Mucosa of rectum (tissue), 2 donors: ENCODE results near the gene KCNJ14.

Source experiments
- H3K27ac ChIP-seq, 2 donors: one replicate each; pipeline ENCODE4 v1.7.0; 2013; ENCODE audit warnings: inconsistent platforms in 2 of 2, low read depth in 2 of 2, low read length in 2 of 2
- H3K27me3 ChIP-seq, 2 donors: one replicate each; pipeline ENCODE4 v1.7.0; 2013; ENCODE audit warnings: low read length in 2 of 2; ENCODE audit not compliant: control insufficient read depth in 2 of 2, insufficient read depth in 2 of 2
- H3K36me3 ChIP-seq, 2 donors: one replicate each; pipeline ENCODE4 v1.7.0; 2013; ENCODE audit warnings: low read length in 2 of 2; ENCODE audit not compliant: control insufficient read depth in 2 of 2, insufficient read depth in 2 of 2
- H3K4me1 ChIP-seq, 2 donors: one replicate each; pipeline ENCODE4 v1.7.0; 2013; ENCODE audit warnings: low read length in 2 of 2, mild to moderate bottlenecking in 1 of 2; ENCODE audit not compliant: control insufficient read depth in 2 of 2, insufficient read depth in 2 of 2
- H3K4me3 ChIP-seq, 2 donors: one replicate each; pipeline ENCODE4 v1.7.0; 2013; ENCODE audit warnings: low read length in 2 of 2
- H3K9ac ChIP-seq, 2 donors: one replicate each; pipeline ENCODE4 v1.7.0; 2013; ENCODE audit warnings: low read length in 2 of 2, low read depth in 1 of 2, mild to moderate bottlenecking in 1 of 2
- H3K9me3 ChIP-seq, 2 donors: one replicate each; pipeline ENCODE4 v1.7.0; 2013; ENCODE audit warnings: low read length in 2 of 2; ENCODE audit not compliant: control insufficient read depth in 2 of 2
- donor health status: healthy.
- donor health status: Normal muscosa, but diverticular disease.

KCNJ14 gene

DNA sequence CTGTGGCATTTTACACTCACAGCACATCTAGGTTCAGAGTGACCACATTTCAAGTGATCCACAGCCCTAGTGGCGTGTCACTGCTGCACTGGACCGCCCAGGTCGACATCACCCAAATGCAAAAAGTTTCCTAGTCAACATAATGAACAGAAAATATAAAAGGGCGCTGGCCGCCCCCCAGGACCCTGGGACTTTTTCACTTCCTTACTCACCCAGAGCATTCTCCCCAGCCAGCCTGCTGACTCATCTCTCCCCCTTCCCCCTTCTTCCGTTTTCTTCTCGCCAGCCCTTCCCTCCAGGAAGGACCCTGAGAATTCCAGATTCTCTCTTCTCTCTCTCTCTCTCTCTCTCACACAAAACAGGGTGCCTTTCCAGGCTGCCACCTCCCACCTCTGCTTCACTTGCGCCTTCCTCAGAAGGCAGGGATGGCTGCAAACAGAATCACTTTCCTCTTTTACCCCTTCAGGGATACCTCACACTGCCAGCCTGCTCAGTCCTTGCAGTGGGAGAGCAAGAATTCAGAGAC is 30.6 kb upstream of the KCNJ14 start:
- no peak overlapping the region for H3K4me3 ChIP-seq
- H3K4me1 ChIP-seq, result no peaks in the 10 kb centered on the region
- no peak overlapping the region for H3K27ac ChIP-seq
- H3K36me3 ChIP-seq, result no peaks in the 10 kb centered on the region
- no peak overlapping the region for H3K9ac ChIP-seq
- no peaks in the 10 kb centered on the region for H3K9me3 ChIP-seq
- no peaks in the 10 kb centered on the region for H3K27me3 ChIP-seq

DNA sequence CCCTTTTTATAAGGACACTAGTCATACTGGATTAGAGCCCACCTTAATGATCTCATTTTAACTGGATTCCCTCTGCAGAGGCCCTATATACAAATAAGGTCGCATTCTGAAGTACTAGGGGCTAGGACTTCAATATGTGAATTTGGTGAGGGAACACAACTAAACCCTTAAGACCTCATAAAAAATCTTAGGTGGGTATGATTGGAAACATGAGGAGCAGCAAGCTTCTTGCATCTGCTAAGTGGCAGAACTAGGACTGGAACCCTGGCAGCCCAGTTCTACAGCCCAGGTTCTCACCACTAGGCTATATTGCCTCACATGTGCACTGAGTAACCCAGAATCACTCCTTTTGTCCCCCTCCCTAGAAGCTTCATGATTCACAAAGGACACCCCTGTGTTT is 26.7 kb upstream of the KCNJ14 start:
- H3K27me3 ChIP-seq, result no peaks in the 10 kb centered on the region
- H3K4me1 ChIP-seq, result no peaks in the 10 kb centered on the region
- no peaks in the 10 kb centered on the region for H3K36me3 ChIP-seq
- H3K4me3 ChIP-seq, result no peak overlapping the region
- H3K9ac ChIP-seq, result no peak overlapping the region
- H3K27ac ChIP-seq, result no peak overlapping the region
- no peaks in the 10 kb centered on the region for H3K9me3 ChIP-seq

DNA sequence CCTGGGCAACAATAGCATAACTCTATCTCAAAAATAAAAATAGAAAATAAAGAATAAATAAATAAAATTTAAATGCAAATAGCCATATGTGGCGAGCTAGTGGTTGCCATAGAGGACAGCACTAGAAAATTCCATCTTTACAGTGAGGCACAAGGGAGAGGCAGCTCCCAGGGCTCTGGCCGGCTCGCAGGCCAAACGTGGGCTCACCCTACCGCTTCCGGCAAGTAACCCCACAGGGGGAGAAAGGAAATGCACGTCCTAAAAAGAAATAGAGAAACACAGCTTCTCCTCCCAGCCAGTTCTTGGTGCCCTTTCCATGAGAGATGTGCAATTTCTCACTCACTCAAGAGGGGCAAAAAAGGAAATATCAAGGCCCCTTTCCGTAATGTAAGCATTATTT is 22.0 kb upstream of the KCNJ14 start:
- Histone ChIP-seq H3K9ac (no peak overlapping the region), H3K27me3 (no peaks in the 10 kb centered on the region), H3K9me3 (no peaks in the 10 kb centered on the region), H3K4me1 (no peaks in the 10 kb centered on the region), H3K36me3 (no peaks in the 10 kb centered on the region), H3K4me3 (no peak overlapping the region), H3K27ac (no peak overlapping the region)

DNA sequence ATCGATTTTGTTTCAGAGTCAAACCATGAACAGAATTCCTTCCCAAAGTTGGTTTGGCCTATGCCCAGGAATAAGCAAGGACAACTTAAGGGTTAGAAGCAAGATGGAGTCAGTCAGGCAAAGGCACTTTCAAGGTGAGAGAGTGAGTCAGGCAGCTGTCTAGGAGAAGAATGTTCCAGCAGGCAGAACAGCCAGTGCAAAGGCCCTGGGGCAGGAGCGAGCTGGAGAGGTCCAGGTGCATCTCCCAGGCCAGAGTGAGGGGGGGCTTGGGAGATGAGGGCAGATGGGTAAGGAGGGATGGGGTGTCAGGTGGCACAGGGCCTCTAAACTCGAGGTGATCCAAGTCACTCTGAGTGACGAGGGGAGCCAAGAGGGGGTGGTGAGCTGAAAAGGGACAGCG is 18.8 kb upstream of the KCNJ14 start:
- Histone ChIP-seq H3K4me3 (no peak overlapping the region), H3K27me3 (peaks cover 3 to 6% of the 10 kb centered on the region in 2 donors), H3K36me3 (no peaks in the 10 kb centered on the region), H3K9me3 (no peaks in the 10 kb centered on the region), H3K9ac (no peak overlapping the region), H3K27ac (no peak overlapping the region), H3K4me1 (no peaks in the 10 kb centered on the region)

DNA sequence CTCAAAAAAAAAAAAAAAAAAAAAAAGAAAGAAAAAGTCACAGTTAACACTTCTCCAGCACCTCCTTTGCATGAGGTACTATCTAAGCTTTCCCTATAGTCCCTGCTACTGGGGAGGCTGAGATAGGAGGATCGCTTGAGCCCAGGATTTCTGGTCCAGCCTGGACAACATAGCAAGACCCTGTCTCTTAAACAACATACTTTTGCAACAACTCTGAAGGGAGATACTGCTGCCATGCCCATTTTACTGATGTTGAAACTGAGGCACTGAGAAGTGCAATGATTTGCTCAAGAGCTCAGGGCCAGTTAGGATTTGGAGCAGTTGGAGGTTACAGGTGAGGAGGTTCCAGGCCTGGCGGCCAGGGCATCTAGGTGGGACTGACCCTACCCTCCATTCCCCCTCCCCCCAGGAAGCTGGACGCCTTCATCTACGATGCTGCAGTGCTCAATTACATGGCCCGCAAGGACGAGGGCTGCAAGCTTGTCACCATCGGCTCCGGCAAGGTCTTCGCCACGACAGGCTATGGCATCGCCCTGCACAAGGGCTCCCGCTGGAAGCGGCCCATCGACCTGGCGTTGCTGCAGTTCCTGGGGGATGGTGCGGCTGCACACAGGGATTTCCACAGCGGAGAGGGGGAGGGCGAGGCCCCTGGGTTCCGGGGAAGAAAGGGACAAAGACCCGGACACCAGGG is 13.9 kb upstream of the KCNJ14 start:
- H3K27me3 ChIP-seq, result peaks cover 18 to 22% of the 10 kb centered on the region in 2 donors
- no peak overlapping the region for H3K4me3 ChIP-seq
- H3K9me3 ChIP-seq, result no peaks in the 10 kb centered on the region
- no peaks in the 10 kb centered on the region for H3K36me3 ChIP-seq
- no peak overlapping the region for H3K27ac ChIP-seq
- H3K4me1 ChIP-seq, result peaks cover 9 to 14% of the 10 kb centered on the region in 2 donors
- no peak overlapping the region for H3K9ac ChIP-seq

DNA sequence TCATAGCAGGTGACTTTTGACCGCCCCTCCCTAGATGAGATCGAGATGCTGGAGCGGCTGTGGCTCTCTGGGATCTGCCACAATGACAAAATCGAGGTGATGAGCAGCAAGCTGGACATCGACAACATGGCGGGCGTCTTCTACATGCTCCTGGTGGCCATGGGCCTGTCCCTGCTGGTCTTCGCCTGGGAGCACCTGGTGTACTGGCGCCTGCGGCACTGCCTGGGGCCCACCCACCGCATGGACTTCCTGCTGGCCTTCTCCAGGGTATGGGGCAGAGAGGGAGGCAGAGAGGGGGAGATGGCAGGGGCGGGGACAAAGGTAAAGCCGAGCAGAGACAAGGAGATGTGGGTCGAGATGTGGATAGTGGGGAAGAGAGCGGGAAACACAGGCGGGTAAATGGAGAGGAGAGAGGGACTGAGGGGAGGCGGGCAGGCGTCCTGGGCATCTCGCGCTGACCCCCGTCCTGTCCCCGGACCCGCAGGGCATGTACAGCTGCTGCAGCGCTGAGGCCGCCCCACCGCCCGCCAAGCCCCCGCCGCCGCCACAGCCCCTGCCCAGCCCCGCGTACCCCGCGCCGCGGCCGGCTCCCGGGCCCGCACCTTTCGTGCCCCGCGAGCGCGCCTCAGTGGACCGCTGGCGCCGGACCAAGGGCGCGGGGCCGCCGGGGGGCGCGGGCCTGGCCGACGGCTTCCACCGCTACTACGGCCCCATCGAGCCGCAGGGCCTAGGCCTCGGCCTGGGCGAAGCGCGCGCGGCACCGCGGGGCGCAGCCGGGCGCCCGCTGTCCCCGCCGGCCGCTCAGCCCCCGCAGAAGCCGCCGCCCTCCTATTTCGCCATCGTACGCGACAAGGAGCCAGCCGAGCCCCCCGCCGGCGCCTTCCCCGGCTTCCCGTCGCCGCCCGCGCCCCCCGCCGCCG is 13.0 kb upstream of the KCNJ14 start:
- peaks cover 11 to 17% of the 10 kb centered on the region in 2 donors for H3K4me1 ChIP-seq
- no peak overlapping the region for H3K9ac ChIP-seq
- no peak overlapping the region for H3K27ac ChIP-seq
- no peaks in the 10 kb centered on the region for H3K9me3 ChIP-seq
- H3K4me3 ChIP-seq, result no peak overlapping the region
- H3K27me3 ChIP-seq, result peaks cover 18 to 22% of the 10 kb centered on the region in 2 donors
- H3K36me3 ChIP-seq, result no peaks in the 10 kb centered on the region

DNA sequence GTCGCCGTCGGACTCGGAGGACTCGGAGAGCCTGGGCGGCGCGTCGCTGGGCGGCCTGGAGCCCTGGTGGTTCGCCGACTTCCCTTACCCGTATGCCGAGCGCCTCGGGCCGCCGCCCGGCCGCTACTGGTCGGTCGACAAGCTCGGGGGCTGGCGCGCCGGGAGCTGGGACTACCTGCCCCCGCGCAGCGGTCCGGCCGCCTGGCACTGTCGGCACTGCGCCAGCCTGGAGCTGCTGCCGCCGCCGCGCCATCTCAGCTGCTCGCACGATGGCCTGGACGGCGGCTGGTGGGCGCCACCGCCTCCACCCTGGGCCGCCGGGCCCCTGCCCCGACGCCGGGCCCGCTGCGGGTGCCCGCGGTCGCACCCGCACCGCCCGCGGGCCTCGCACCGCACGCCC is 12.1 kb upstream of the KCNJ14 start:
- no peak overlapping the region for H3K27ac ChIP-seq
- peaks cover 5% of the 10 kb centered on the region in 2 donors for H3K36me3 ChIP-seq
- H3K9me3 ChIP-seq, result no peaks in the 10 kb centered on the region
- H3K27me3 ChIP-seq, result peaks cover 18 to 22% of the 10 kb centered on the region in 2 donors
- no peak overlapping the region for H3K9ac ChIP-seq
- no peak overlapping the region for H3K4me3 ChIP-seq
- H3K4me1 ChIP-seq, result peaks cover 11 to 17% of the 10 kb centered on the region in 2 donors

DNA sequence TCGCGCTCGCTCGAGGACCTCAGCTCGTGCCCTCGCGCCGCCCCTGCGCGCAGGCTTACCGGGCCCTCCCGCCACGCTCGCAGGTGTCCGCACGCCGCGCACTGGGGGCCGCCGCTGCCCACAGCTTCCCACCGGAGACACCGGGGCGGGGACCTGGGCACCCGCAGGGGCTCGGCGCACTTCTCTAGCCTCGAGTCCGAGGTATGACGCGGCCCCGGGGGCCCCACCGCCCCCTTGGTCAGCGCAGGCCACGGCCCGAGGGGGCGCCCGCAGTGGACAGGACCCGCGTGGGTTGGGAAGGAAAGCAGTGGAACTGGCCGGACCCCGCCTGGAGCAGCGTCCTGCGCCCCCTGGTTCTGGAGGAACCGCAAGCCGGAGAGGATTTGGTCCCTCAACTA is 11.6 kb upstream of the KCNJ14 start:
- Histone ChIP-seq H3K27me3 (peaks cover 18 to 22% of the 10 kb centered on the region in 2 donors), H3K4me1 (peaks cover 11 to 17% of the 10 kb centered on the region in 2 donors), H3K9ac (no peak overlapping the region), H3K9me3 (no peaks in the 10 kb centered on the region), H3K4me3 (peak overlapping the region; percentile 43 to 95), H3K27ac (no peak overlapping the region), H3K36me3 (peaks cover 6 to 10% of the 10 kb centered on the region in 2 donors)

DNA sequence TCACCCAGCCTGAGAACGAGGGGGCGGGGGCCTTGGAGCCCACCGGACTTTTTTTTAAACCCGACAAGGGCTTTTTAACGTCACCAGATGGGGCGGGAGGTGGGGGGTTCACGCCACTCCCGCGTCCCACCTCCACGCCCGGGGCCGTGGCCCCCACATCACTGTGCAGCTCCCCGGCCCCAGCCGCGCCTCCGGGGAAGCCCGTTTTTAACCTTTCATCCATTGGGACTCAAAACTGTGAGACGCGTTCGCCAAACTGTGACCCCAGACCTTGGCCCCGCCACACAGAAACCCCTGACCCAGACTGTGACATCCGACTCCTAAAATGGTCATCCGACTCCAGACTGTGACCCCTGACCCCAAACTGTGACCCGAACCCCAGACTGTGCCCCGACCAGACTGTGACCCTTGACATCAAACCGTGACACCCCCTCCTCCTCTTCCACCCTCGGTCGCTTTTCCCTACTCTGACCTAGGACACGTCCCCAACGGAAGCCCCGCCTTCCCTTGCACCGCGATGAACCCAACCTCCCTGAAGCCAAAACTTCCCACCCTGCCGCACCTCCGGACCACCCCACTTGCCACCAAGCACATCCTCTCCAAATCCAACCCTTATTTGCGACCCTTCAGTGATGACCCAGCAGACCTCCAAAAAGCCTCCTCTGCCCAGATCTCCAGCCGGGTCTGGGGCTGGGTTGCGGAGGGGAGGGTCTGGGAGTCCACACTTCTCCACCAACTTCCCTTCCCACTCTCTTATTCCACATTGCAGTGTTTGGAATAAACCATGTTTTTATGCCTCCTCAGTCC is 11.0 kb upstream of the KCNJ14 start:
- H3K27me3 ChIP-seq, result peaks cover 18 to 22% of the 10 kb centered on the region in 2 donors
- peak overlapping the region; percentile 95 to 98 for H3K4me3 ChIP-seq
- peaks cover 11 to 17% of the 10 kb centered on the region in 2 donors for H3K4me1 ChIP-seq
- no peak overlapping the region for H3K9ac ChIP-seq
- H3K27ac ChIP-seq, result no peak overlapping the region
- peaks cover 6 to 14% of the 10 kb centered on the region in 2 donors for H3K36me3 ChIP-seq
- H3K9me3 ChIP-seq, result no peaks in the 10 kb centered on the region
